HCT116 (cell line): ENCODE measurements around the gene PRXL2A. TPM values are rescaled to one million over a fixed set of nuclear protein-coding genes. Genes with fewer than 3 reads are reported as not detected.

Experiments used
- ATAC-seq: fragments of 200-7000 bp; cut with Tn5 transposase; 2 replicates; pipeline ENCODE4 v1.9.1; 2020; ENCODE audit warnings: mild to moderate bottlenecking, moderate library complexity
- BruUV-seq: library from RNA; stranded (reverse); fragments of 400-500 nt; replicated peaks from 2 replicates; lab custom pipeline; 2021; lab: Mats Ljungman, UMichigan
- CTCF ChIA-PET: fragments of 300-600 bp; sonication (Branson Sonifier 250); formaldehyde crosslinking; loops from one replicate; lab custom pipeline; 2021; ENCODE audit warnings: antibody characterized with exemption; lab: Charles Lee
- POLR2A ChIA-PET: fragments of 300-600, 350-600 bp; sonication (Branson Sonifier 250); formaldehyde crosslinking; loops from one replicate; lab custom pipeline; 2021; ENCODE audit warnings: antibody characterized with exemption; lab: Charles Lee
- RAD21 ChIA-PET, 2 experiments: fragments of 300-600 bp; sonication (Branson Sonifier 250); formaldehyde crosslinking; loops; one replicate each; lab custom pipeline; 2023; ENCODE audit warnings: low total read pairs in 2 of 2; ENCODE audit not compliant: uncharacterized antibody in 2 of 2, unreplicated experiment in 2 of 2, low non-redundant PET in 1 of 2; lab: Charles Lee
- DNase-seq: peaks from one replicate; pipeline ENCODE4 v3.0.0-alpha.2; 2010; ENCODE audit warnings: low read depth, low spot score
- H2AFZ ChIP-seq: fragments of 200-600 bp; shearing (Covaris generic), sonication (generic); 2 replicates; pipeline ENCODE4 v1.6.1; 2017; ENCODE audit warnings: low read depth, mixed run types, mixed read lengths, antibody characterized with exemption, low read length; ENCODE audit not compliant: poor library complexity, severe bottlenecking
- H3K27ac ChIP-seq: 2 replicates; pipeline ENCODE4 v1.5.1; 2012; ENCODE audit warnings: low read depth, low read length
- H3K27me3 ChIP-seq: fragments of 200-600 bp; sonication (generic); 2 replicates; pipeline ENCODE4 v1.6.1; 2016; ENCODE audit warnings: mixed run types, low read length, mixed read lengths; ENCODE audit not compliant: insufficient read depth
- H3K36me3 ChIP-seq, 2 experiments: fragments of 200-500 bp in 1 of 2; fragments of 200-600 bp in 1 of 2; sonication (Bioruptor generic) in 1 of 2; sonication (generic) in 1 of 2; 2 replicates each; pipeline versions ENCODE4 v1.5.1 to v1.6.1; 2014 to 2016; ENCODE audit warnings: low read length in 2 of 2, inconsistent platforms in 1 of 2, mixed read lengths in 1 of 2, mixed run types in 1 of 2; ENCODE audit not compliant: insufficient read depth in 2 of 2, control insufficient read depth in 1 of 2
- H3K4me1 ChIP-seq, 2 experiments: fragments of 200-600 bp in 1 of 2; sonication (generic) in 1 of 2; 2 replicates each; pipeline versions ENCODE4 v1.5.1 to v1.6.1; 2012 to 2017; ENCODE audit warnings: low read length in 2 of 2, inconsistent platforms in 1 of 2, mild to moderate bottlenecking in 1 of 2, mixed read lengths in 1 of 2, mixed run types in 1 of 2, moderate library complexity in 1 of 2; ENCODE audit not compliant: insufficient read depth in 2 of 2, control insufficient read depth in 1 of 2
- H3K4me2 ChIP-seq: fragments of 200-600 bp; sonication (generic); 2 replicates; pipeline ENCODE4 v1.6.1; 2017; ENCODE audit warnings: mixed run types, low read length, mixed read lengths
- H3K4me3 ChIP-seq, 2 experiments: fragments of 200-600 bp in 1 of 2; sonication (generic) in 1 of 2; replicated peaks in 1 of 2; 2 replicates each; pipeline ENCODE4 v1.5.1; 2011 to 2016; ENCODE audit warnings: low read length in 2 of 2, control low read depth in 1 of 2, low read depth in 1 of 2, mild to moderate bottlenecking in 1 of 2, mixed read lengths in 1 of 2, mixed run types in 1 of 2
- H3K79me2 ChIP-seq: fragments of 200-600 bp; sonication (generic); 2 replicates; pipeline ENCODE4 v1.6.1; 2017; ENCODE audit warnings: mild to moderate bottlenecking, mixed run types, low read length, moderate library complexity, mixed read lengths; ENCODE audit not compliant: insufficient read depth
- H3K9ac ChIP-seq: fragments of 200-600 bp; sonication (generic); 2 replicates; pipeline ENCODE4 v1.6.1; 2016; ENCODE audit warnings: low read length, mixed read lengths
- H3K9me2 ChIP-seq: fragments of 200-600 bp; sonication (generic), shearing (Covaris generic); 2 replicates; pipeline ENCODE4 v1.6.1; 2017; ENCODE audit warnings: mixed run types, mild to moderate bottlenecking, moderate library complexity; ENCODE audit not compliant: insufficient read depth
- H3K9me3 ChIP-seq, 2 experiments: fragments of 200-500 bp in 1 of 2; fragments of 200-600 bp in 1 of 2; sonication (Bioruptor generic) in 1 of 2; sonication (generic) in 1 of 2; 2 replicates each; pipeline ENCODE4 v1.6.1; 2014 to 2017; ENCODE audit warnings: low read length in 2 of 2, mixed read lengths in 2 of 2, inconsistent platforms in 1 of 2, low read depth in 1 of 2, mild to moderate bottlenecking in 1 of 2, mixed run types in 1 of 2, moderate library complexity in 1 of 2; ENCODE audit not compliant: control insufficient read depth in 1 of 2, insufficient read depth in 1 of 2
- H4K20me1 ChIP-seq: fragments of 200-600 bp; sonication (generic), shearing (Covaris generic); 2 replicates; pipeline ENCODE4 v1.6.1; 2017; ENCODE audit warnings: mixed run types, mild to moderate bottlenecking, moderate library complexity; ENCODE audit not compliant: insufficient read depth
- CBX3 ChIP-seq: IDR thresholded peaks from 2 replicates; pipeline ENCODE4 v1.6.1; 2012; ENCODE audit warnings: low read depth
- CEBPB ChIP-seq: IDR thresholded peaks from 2 replicates; pipeline ENCODE4 v1.6.1; 2012; ENCODE audit warnings: low read depth
- CTCF ChIP-seq, 3 experiments: fragments of 200-600 bp in 1 of 3; sonication (generic) in 1 of 3; IDR thresholded peaks in 2 of 3; conservative IDR thresholded peaks in 1 of 3; 2 replicates each; pipeline ENCODE4 v1.5.1; 2012 to 2017; ENCODE audit warnings: low read depth in 2 of 3, low read length in 2 of 3, antibody characterized with exemption in 1 of 3, borderline replicate concordance in 1 of 3, control low read depth in 1 of 3, mild to moderate bottlenecking in 1 of 3, mixed read lengths in 1 of 3, mixed run types in 1 of 3, moderate library complexity in 1 of 3; ENCODE audit not compliant: insufficient read depth in 1 of 3
- ELF1 ChIP-seq: IDR thresholded peaks from 2 replicates; pipeline ENCODE4 v1.6.1; 2012; ENCODE audit warnings: low read depth, borderline replicate concordance
- FOSL1 ChIP-seq: IDR thresholded peaks from 2 replicates; pipeline ENCODE4 v1.6.1; 2012; ENCODE audit warnings: low read depth
- JUND ChIP-seq: IDR thresholded peaks from 2 replicates; pipeline ENCODE4 v1.6.1; 2012
- POLR2AphosphoS5 ChIP-seq: IDR thresholded peaks from 2 replicates; pipeline ENCODE4 v1.6.1; 2011; ENCODE audit warnings: mild to moderate bottlenecking, low read depth, low read length, moderate library complexity
- RAD21 ChIP-seq: IDR thresholded peaks from 2 replicates; pipeline ENCODE4 v1.6.1; 2012; ENCODE audit warnings: low read depth, mild to moderate bottlenecking
- SIN3A ChIP-seq: IDR thresholded peaks from 2 replicates; pipeline ENCODE4 v1.6.1; 2012; ENCODE audit warnings: low read depth
- SP1 ChIP-seq: IDR thresholded peaks from 2 replicates; pipeline ENCODE4 v1.6.1; 2012; ENCODE audit warnings: low read depth
- YY1 ChIP-seq: IDR thresholded peaks from 2 replicates; pipeline ENCODE4 v1.6.1; 2011; ENCODE audit warnings: low read length, low read depth, moderate library complexity, mild to moderate bottlenecking; ENCODE audit not compliant: insufficient replicate concordance; ENCODE audit errors: extremely low read depth
- ZBTB33 ChIP-seq: IDR thresholded peaks from 2 replicates; pipeline ENCODE4 v1.6.1; 2011; ENCODE audit warnings: mild to moderate bottlenecking, low read length, moderate library complexity; ENCODE audit not compliant: insufficient replicate concordance; ENCODE audit errors: extremely low read depth
- ZNF274 ChIP-seq: fragments of 200-500 bp; sonication (Bioruptor generic); IDR thresholded peaks from 2 replicates; pipeline ENCODE4 v1.6.1; 2014; ENCODE audit warnings: mild to moderate bottlenecking, low read depth, low read length, inconsistent platforms
- intact Hi-C: fragments of 100-400 bp; cut with micrococcal nuclease; formaldehyde crosslinking; loops from 2 replicates; pipeline ENCODE4 v1.10.0; 2022
- total RNA-seq: library from RNA; stranded (reverse); gene quantifications from one replicate; pipeline ENCODE4 v1.2.1, GENCODE V29; 2021; ENCODE audit not compliant: unreplicated experiment

The PRXL2A gene
- total RNA-seq, 1 experiment from 2014 or later = 4.9 TPM

DNA sequence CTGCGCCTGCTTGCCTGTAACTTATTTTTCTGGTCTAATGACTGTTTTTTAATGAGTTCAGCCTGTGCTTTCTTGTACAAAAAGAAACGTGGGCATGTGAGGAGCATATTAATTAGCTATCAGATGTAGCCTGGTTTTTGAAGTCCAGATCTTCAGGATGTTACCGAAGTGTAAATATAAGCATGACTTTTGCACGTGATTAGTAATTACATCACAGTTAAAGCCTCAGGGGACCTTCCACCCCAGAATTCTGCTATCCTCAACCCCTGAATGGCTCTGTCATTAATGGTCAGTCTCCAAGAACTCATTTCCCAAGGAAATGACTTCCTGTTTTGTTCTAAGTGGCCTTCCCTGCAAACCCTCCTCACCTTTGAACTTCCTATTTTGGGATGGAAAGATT is 2.1 kb upstream of the PRXL2A start:
- no peak overlapping the region for H3K4me2 ChIP-seq
- intact Hi-C loops = no loop called here
- no peak overlapping the region for H3K9ac ChIP-seq
- no peak overlapping the region for H3K27ac ChIP-seq
- H3K79me2 ChIP-seq = no peaks in the 10 kb centered on the region
- H3K36me3 ChIP-seq = no peaks in the 10 kb centered on the region
- H3K9me2 ChIP-seq = no peaks in the 10 kb centered on the region
- H3K27me3 ChIP-seq = no peaks in the 10 kb centered on the region
- no peaks in the 10 kb centered on the region for H3K9me3 ChIP-seq
- POLR2A ChIA-PET = no interaction called here
- H2AFZ ChIP-seq = no peak overlapping the region
- RAD21 ChIA-PET = no interaction called here
- H4K20me1 ChIP-seq = no peaks in the 10 kb centered on the region
- DNase-seq = no peak
- no peak overlapping the region for H3K4me3 ChIP-seq
- no TSS peak for BruUV-seq
- CTCF ChIA-PET = interaction anchor here (1.1 to 2.2 kb wide), 3 partner anchors 28 to 99 kb away, joined by 3 to 13 read pairs (median 3); no protein-coding TSS in a partner anchor
- TF ChIP-seq POLR2AphosphoS5 (no peak), ZNF274 (no peak), JUND (no peak), CTCF (IDR thresholded peaks at IDR 0.05 in 2 of 3, conservative IDR thresholded peaks at IDR 0.05 in 1 of 3; ENCODE audit: borderline replicate concordance in 1 of 3, insufficient read depth in 1 of 3, low read depth in 2 of 3, low read length in 2 of 3) (no peak), YY1 (no peak), CBX3 (no peak), RAD21 (no peak), CEBPB (no peak), ELF1 (no peak), FOSL1 (no peak), SIN3A (no peak), SP1 (no peak), ZBTB33 (no peak)
- TF ChIP-seq, all 23 proteins: peak for 0
- peaks cover 3 to 12% of the 10 kb centered on the region in 2 experiments; a peak in 3 of 4 replicates for H3K4me1 ChIP-seq
- ATAC-seq = no peak
